Measurements from ENCODE around the gene WNK2.
A peak's percentile ranks its signal among the peaks of the same experiment; 100 is the strongest.

Gene WNK2

GRCh38 chr9:93228030-93228429 is 44.1 kb downstream of the WNK2 start:
- no peaks in the 10 kb centered on the region for H3K9me3 ChIP-seq (ENCODE audit: control insufficient read depth, insufficient read depth, low read depth, low read length)
- no peaks in the 10 kb centered on the region for H3K36me3 ChIP-seq (ENCODE audit: control insufficient read depth in 2 of 2, insufficient read depth in 1 of 2, low read length in 2 of 2)
- peaks cover 6% of the 10 kb centered on the region for H3K4me1 ChIP-seq (ENCODE audit: control insufficient read depth, insufficient read depth, low read length)
- no peak overlapping the region for H3K27ac ChIP-seq (ENCODE audit: extremely low read depth, low read depth, low read length)
- CTCF ChIA-PET, result no interaction called here
- TF ChIP-seq OSR2 (tag by site-specific recombination; IDR thresholded peaks at IDR 0.05), result no peak
- TF ChIP-seq ZNF518A (tag by site-specific recombination; conservative IDR thresholded peaks at IDR 0.05; ENCODE audit: low read depth), result no peak
- no peak for TF ChIP-seq ZNF596 (tag by site-specific recombination; IDR thresholded peaks at IDR 0.05)
- no peak for TF ChIP-seq ZNF623 (tag by site-specific recombination; IDR thresholded peaks at IDR 0.05)
- no peak for TF ChIP-seq ZNF561 (tag by site-specific recombination; IDR thresholded peaks at IDR 0.05; ENCODE audit: borderline replicate concordance)
- TF ChIP-seq ZNF155 (tag by site-specific recombination; IDR thresholded peaks at IDR 0.05), result no peak
- no peak for TF ChIP-seq TSHZ1 (tag by site-specific recombination; IDR thresholded peaks at IDR 0.05; ENCODE audit: borderline replicate concordance)
- H3K4me3 ChIP-seq (ENCODE audit: low read depth, low read length), result no peak overlapping the region
- POLR2A ChIA-PET, result no interaction called here

DNA sequence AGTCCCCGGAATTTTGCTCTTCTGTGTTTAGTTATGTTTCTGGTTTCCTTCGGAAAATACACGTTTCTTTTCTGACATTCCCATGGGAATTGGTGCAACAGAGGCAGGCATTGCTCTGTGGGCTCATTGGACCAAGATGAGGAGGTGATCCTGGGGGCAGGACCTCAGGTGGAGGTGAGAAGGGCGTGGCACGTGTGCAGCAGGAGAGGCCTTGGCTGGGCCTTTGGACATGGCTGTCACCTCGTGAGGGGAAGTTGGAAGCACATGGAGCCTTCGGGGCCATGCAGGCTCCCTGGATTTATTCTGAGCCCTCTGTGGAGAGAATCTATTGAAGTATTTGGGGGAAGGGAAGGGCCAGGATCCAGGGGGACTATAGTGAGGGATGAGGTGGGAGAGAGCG is 44.5 kb downstream of the WNK2 start:
- Histone ChIP-seq H3K9me3 (ENCODE audit: control insufficient read depth, insufficient read depth, low read depth, low read length) (no peaks in the 10 kb centered on the region), H3K27ac (ENCODE audit: extremely low read depth, low read depth, low read length) (no peak overlapping the region), H3K4me1 (ENCODE audit: control insufficient read depth, insufficient read depth, low read length) (peaks cover 5% of the 10 kb centered on the region), H3K4me3 (ENCODE audit: low read depth, low read length) (no peak overlapping the region), H3K36me3 (ENCODE audit: control insufficient read depth in 2 of 2, insufficient read depth in 1 of 2, low read length in 2 of 2) (no peaks in the 10 kb centered on the region)
- CTCF ChIA-PET, result no interaction called here
- POLR2A ChIA-PET, result no interaction called here
- TF ChIP-seq EGR2 (tag by site-specific recombination; IDR thresholded peaks at IDR 0.05; ENCODE audit: low read depth) (peak; percentile 24; the same call in 1 of the 2 replicates), ZNF19 (tag by site-specific recombination; IDR thresholded peaks at IDR 0.05; ENCODE audit: low read depth) (no peak), ZNF621 (tag by site-specific recombination; IDR thresholded peaks at IDR 0.05) (no peak), RBAK (tag by site-specific recombination; IDR thresholded peaks at IDR 0.05) (no peak)
- TF ChIP-seq, protein P1, sequence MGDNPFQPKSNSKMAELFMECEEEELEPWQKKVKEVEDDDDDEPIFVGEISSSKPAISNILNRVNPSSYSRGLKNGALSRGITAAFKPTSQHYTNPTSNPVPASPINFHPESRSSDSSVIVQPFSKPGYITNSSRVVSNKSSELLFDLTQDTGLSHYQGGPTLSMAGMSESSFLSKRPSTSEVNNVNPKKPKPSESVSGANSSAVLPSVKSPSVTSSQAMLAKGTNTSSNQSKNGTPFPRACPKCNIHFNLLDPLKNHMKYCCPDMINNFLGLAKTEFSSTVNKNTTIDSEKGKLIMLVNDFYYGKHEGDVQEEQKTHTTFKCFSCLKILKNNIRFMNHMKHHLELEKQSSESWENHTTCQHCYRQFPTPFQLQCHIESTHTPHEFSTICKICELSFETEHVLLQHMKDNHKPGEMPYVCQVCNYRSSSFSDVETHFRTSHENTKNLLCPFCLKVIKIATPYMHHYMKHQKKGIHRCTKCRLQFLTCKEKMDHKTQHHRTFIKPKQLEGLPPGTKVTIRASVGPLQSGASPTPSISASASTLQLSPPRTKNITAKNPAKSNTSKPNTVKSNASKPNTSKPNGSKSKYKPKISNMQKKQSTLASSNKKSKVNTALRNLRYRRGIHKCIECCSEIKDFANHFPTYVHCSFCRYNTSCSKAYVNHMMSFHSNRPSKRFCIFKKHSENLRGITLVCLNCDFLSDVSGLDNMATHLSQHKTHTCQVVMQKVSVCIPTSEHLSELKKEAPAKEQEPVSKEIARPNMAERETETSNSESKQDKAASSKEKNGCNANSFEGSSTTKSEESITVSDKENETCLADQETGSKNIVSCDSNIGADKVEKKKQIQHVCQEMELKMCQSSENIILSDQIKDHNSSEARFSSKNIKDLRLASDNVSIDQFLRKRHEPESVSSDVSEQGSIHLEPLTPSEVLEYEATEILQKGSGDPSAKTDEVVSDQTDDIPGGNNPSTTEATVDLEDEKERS (tag by site-specific recombination; IDR thresholded peaks at IDR 0.05), result no peak

Measured in HEK293 (cell line).